HFFc6 (cell line): ENCODE data around the gene SUMO3. TPM values are rescaled to one million over a fixed set of nuclear protein-coding genes. Genes with fewer than 3 reads are reported as not detected.

Experiments
- DNase-seq: peaks from one replicate; pipeline ENCODE4 v3.0.0-alpha.2; 2018
- H3K27ac Mint-ChIP-seq: 2 replicates; pipeline ENCODE4 v1.8.0; 2020; ENCODE audit warnings: mild to moderate bottlenecking, mixed read lengths
- H3K27me3 Mint-ChIP-seq: 2 replicates; pipeline ENCODE4 v1.8.0; 2021; ENCODE audit warnings: mild to moderate bottlenecking, moderate library complexity, mixed read lengths; ENCODE audit not compliant: insufficient read depth
- H3K36me3 Mint-ChIP-seq: 2 replicates; pipeline ENCODE4 v1.8.0; 2021; ENCODE audit warnings: low read depth, mixed read lengths
- H3K4me1 Mint-ChIP-seq: 2 replicates; pipeline ENCODE4 v1.8.0; 2020; ENCODE audit warnings: low read depth, mixed read lengths
- H3K4me3 Mint-ChIP-seq: 2 replicates; pipeline ENCODE4 v1.8.0; 2020; ENCODE audit warnings: mild to moderate bottlenecking, moderate library complexity, mixed read lengths
- H3K9me3 Mint-ChIP-seq: 2 replicates; pipeline ENCODE4 v1.8.0; 2020; ENCODE audit warnings: mild to moderate bottlenecking, mixed read lengths
- total RNA-seq, 6 experiments: library from RNA; stranded (reverse); fragmentation: NEBNext Ultra II Directional; extraction: Animal tissue kit (Norgen Biotek cat#: 25700); gene quantifications; 2 replicates in 1 of 6; 3 replicates in 5 of 6; pipeline ENCODE4 v1.2.3, GENCODE V29; 2021
- TF ChIP-seq, protein P1 (sequence below): fragments of 200-600 bp; sonication (generic); IDR thresholded peaks from 2 replicates; pipeline ENCODE4 v1.5.0; 2021; ENCODE audit warnings: antibody characterized with exemption, mild to moderate bottlenecking

The SUMO3 gene
- total RNA-seq, 6 experiments from 2014 or later, result 116 to 160 (median 147) TPM

DNA sequence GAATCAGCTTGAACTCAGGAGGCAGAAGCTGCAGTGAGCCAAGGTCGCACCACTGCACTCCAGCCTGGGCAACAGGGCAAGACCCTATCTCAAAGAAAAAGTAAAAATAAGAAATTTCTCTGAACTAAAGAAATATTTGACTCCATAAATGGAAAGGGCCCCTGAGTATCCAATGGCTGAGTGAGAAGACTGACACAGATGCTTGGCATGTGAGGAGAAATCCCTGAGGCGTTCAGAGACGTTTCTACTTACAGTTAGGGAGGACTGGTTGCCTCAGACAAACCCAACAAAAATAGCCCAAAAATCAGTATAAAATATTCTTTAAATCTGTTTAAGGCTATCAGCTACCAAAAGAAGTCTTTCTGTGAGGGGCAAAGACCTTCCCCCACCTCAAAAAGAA is 3.0 kb upstream of the SUMO3 start:
- peaks cover 30% of the 10 kb centered on the region for H3K36me3 Mint-ChIP-seq
- peaks cover 24% of the 10 kb centered on the region for H3K9me3 Mint-ChIP-seq
- H3K4me1 Mint-ChIP-seq, result peaks cover 23% of the 10 kb centered on the region
- peak overlapping the region; percentile 53 for H3K27ac Mint-ChIP-seq
- TF ChIP-seq, protein P1, sequence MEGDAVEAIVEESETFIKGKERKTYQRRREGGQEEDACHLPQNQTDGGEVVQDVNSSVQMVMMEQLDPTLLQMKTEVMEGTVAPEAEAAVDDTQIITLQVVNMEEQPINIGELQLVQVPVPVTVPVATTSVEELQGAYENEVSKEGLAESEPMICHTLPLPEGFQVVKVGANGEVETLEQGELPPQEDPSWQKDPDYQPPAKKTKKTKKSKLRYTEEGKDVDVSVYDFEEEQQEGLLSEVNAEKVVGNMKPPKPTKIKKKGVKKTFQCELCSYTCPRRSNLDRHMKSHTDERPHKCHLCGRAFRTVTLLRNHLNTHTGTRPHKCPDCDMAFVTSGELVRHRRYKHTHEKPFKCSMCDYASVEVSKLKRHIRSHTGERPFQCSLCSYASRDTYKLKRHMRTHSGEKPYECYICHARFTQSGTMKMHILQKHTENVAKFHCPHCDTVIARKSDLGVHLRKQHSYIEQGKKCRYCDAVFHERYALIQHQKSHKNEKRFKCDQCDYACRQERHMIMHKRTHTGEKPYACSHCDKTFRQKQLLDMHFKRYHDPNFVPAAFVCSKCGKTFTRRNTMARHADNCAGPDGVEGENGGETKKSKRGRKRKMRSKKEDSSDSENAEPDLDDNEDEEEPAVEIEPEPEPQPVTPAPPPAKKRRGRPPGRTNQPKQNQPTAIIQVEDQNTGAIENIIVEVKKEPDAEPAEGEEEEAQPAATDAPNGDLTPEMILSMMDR, result no peak
- no peak overlapping the region for H3K4me3 Mint-ChIP-seq
- H3K27me3 Mint-ChIP-seq, result no peaks in the 10 kb centered on the region; the same call in 1 of the 2 replicates
- DNase-seq, result peak; percentile 79

GRCh38 chr21:44819283-44820243 is 1.7 kb upstream of the SUMO3 start:
- peaks cover 24% of the 10 kb centered on the region for H3K9me3 Mint-ChIP-seq
- TF ChIP-seq, protein P1, result no peak
- DNase-seq, result no peak
- H3K27ac Mint-ChIP-seq, result peak overlapping the region; percentile 53
- no peaks in the 10 kb centered on the region; the same call in 1 of the 2 replicates for H3K27me3 Mint-ChIP-seq
- H3K36me3 Mint-ChIP-seq, result peaks cover 30% of the 10 kb centered on the region
- H3K4me1 Mint-ChIP-seq, result peaks cover 34% of the 10 kb centered on the region
- H3K4me3 Mint-ChIP-seq, result peak overlapping the region; percentile 28; the same call in 1 of the 2 replicates

DNA sequence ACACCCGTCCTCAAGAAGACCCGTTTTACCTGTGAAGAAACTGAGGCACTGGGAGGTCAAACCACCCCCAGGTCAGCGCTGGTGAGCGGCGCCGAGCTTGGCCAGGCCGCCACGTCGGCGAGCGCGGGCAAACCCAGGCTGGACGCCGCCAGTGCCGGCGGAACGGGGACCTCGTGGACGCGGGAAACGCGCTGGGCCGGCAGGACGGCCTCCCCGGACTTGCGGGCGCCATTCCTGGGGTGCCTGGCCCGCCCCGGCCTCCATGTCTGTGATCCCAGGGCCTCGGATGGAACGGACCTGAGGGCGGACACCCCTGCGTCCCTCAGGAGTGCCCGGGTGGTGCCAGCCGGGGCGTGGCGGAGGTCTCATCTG is 764 bp upstream of the SUMO3 start:
- peaks cover 34% of the 10 kb centered on the region for H3K4me1 Mint-ChIP-seq
- H3K36me3 Mint-ChIP-seq, result peaks cover 26% of the 10 kb centered on the region
- no peak overlapping the region for H3K27ac Mint-ChIP-seq
- no peak overlapping the region for H3K4me3 Mint-ChIP-seq
- TF ChIP-seq, protein P1, result no peak
- H3K9me3 Mint-ChIP-seq, result peaks cover 20% of the 10 kb centered on the region
- no peaks in the 10 kb centered on the region; the same call in 1 of the 2 replicates for H3K27me3 Mint-ChIP-seq
- no peak for DNase-seq

DNA sequence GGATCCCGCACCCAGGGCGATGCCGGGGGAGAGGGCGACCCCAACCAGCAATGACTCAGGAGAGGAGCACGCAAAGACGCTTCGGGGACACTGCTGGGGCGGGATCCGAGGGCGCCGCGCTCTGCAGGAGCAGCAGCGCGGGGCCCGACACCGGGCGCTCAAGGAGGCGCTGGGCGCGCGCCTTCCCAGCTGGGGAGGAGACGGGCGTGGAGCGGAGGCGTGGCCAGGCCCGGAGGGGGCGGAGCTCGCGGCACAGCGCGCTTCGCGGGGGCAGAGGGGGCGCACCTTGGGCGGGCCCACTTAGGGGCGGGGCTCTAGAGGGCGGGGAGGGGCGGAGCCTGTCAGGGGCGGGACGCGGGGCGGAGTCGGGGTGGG is 369 bp downstream of the SUMO3 start:
- peak; percentile 79 for DNase-seq
- TF ChIP-seq, protein P1, result no peak

GRCh38 chr21:44816761-44817505 is 929 bp downstream of the SUMO3 start:
- Mint-ChIP-seq H3K27me3 (no peaks in the 10 kb centered on the region; the same call in 1 of the 2 replicates), H3K27ac (no peak overlapping the region), H3K4me1 (peaks cover 34% of the 10 kb centered on the region), H3K9me3 (peaks cover 3% of the 10 kb centered on the region), H3K4me3 (peak overlapping the region; percentile 83), H3K36me3 (peaks cover 9% of the 10 kb centered on the region)
- no peak for DNase-seq
- TF ChIP-seq, protein P1, result 0 out of 2 replicates have a peak, but pooled peaks have one; percentile 7

More for the DNA sequence above, 369 bp downstream of the SUMO3 start:
- peaks cover 15% of the 10 kb centered on the region for H3K36me3 Mint-ChIP-seq
- H3K9me3 Mint-ChIP-seq, result peaks cover 9% of the 10 kb centered on the region
- peak overlapping the region; percentile 78 for H3K4me3 Mint-ChIP-seq
- peaks cover 34% of the 10 kb centered on the region for H3K4me1 Mint-ChIP-seq
- H3K27me3 Mint-ChIP-seq, result no peaks in the 10 kb centered on the region; the same call in 1 of the 2 replicates
- no peak overlapping the region for H3K27ac Mint-ChIP-seq
